Rectal smooth muscle tissue (tissue), 1 donor: ENCODE measurements around the gene SKAP1.
"Not testable (repeated sequence)": the region's sequence is repeated elsewhere in the genome, so short reads cannot be mapped to it uniquely, and the experiment has no call there.

ENCODE experiments used
- H3K27ac ChIP-seq: one replicate; pipeline ENCODE4 v1.7.0; 2013; ENCODE audit warnings: low read depth, low read length, inconsistent platforms
- H3K27me3 ChIP-seq: one replicate; pipeline ENCODE4 v1.7.0; 2013; ENCODE audit warnings: low read length; ENCODE audit not compliant: control insufficient read depth, insufficient read depth
- H3K36me3 ChIP-seq: one replicate; pipeline ENCODE4 v1.7.0; 2013; ENCODE audit warnings: low read length; ENCODE audit not compliant: control insufficient read depth, insufficient read depth
- H3K4me1 ChIP-seq: one replicate; pipeline ENCODE4 v1.7.0; 2013; ENCODE audit warnings: low read length; ENCODE audit not compliant: control insufficient read depth, insufficient read depth
- H3K4me3 ChIP-seq: one replicate; pipeline ENCODE4 v1.7.0; 2013; ENCODE audit warnings: low read length
- H3K9ac ChIP-seq: one replicate; pipeline ENCODE4 v1.7.0; 2013; ENCODE audit warnings: low read length

The SKAP1 gene

DNA sequence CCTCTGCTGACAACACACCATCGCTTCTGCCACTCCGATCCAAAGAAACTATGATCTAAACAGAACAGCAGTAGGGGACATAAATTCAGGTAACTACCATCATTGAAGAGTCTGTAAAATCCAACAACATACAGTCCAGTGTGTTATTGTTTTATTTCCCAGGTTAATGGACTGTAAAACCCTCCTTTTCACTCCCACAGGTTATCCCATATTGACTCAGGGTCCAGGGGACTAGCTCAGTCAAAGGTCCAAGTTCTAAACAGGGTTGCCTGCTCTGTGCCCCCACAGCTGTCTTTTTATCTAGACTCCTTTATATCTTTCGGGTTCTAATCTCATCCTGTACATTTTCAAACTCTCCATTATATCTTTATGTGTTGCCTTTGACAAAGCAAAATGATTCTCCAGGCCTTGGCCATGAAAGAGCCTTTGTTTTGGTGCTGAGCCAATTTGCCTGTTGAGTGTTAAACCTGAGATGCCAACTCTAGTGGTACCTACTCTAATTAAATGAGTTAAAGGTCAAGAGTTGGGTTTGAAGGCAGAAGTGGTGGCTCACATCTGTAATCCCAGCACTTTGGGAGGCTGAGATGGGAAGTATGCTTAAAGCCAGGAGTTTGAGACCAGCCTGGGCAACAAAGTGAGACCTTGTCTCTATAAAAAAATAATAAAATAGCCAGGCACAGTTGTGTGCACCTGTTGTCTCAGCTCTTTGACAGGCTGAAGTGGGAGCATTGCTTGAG lies 242.0 kb downstream of the SKAP1 start:
- Histone ChIP-seq H3K36me3 (no peaks in the 10 kb centered on the region), H3K4me3 (no peak overlapping the region), H3K9ac (no peak overlapping the region), H3K4me1 (no peaks in the 10 kb centered on the region), H3K27me3 (no peaks in the 10 kb centered on the region), H3K27ac (no peak overlapping the region)

DNA sequence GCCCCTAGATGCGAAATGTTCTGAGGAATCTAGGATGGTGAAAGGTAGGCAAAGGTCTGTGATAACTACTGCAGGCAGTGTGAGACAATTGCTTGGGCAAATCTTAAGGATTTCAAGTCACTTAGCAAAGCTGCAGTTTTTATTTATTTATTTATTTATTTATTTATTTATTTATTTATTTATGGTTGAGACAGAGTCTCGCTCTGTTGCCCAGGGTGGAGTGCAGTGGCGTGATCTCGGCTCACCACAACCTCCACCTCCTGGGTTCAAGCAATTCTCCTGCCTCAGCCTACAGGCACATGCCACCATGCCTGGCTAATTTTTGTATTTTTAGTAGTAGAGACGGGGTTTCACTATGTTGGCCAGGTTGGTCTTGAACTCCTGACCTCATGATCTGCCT lies 243.7 kb downstream of the SKAP1 start:
- not testable (repeated sequence) for H3K27me3 ChIP-seq, H3K4me3 ChIP-seq

DNA sequence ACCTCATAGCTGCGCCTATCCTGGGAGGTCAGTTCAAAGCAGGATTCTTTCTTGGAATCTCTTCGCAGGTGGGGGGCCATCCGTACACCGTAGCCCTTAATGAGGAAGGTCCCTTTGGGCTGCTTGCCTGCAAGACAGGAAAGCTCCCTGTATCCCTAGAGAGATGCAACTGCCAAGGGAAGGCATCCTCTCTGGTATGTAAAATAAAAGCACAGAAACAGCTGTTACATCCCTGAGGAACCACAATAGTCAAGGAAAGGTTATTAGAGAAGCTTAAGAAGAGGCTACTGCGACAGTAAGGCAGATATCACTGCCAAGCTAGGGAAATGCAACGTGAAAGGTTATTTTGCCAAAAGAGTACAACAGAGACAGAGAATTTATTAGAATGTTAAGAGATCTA lies 245.3 kb downstream of the SKAP1 start:
- no peak overlapping the region for H3K9ac ChIP-seq
- no peaks in the 10 kb centered on the region for H3K36me3 ChIP-seq
- H3K27ac ChIP-seq, result no peak overlapping the region
- H3K4me1 ChIP-seq, result no peaks in the 10 kb centered on the region
- no peak overlapping the region for H3K4me3 ChIP-seq
- peaks cover 2% of the 10 kb centered on the region for H3K27me3 ChIP-seq

More for the DNA sequence above, 243.7 kb downstream of the SKAP1 start:
- not testable (repeated sequence) for H3K27ac ChIP-seq, H3K36me3 ChIP-seq, H3K9ac ChIP-seq, H3K4me1 ChIP-seq

DNA sequence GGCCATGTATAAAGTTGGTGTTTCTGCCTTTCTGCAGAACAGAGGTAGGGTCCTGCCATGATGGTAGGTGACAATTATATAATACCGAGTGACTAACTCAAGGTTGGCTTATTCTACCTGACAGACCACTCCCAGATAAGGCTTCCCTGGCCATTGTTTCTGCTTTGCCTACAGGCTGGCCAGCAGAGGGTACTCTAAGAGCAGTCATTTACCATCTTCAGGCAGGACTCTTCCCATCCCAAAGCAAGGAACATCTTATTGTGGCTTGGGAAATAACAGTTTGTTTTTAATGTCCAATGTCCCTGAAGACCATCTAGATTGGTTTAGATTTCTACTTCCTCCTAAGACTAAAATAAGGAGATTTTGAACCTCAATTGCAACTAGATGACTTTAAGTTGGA lies 248.4 kb downstream of the SKAP1 start:
- no peak overlapping the region for H3K4me3 ChIP-seq
- H3K4me1 ChIP-seq, result no peaks in the 10 kb centered on the region
- H3K36me3 ChIP-seq, result no peaks in the 10 kb centered on the region
- peaks cover 2% of the 10 kb centered on the region for H3K27me3 ChIP-seq
- no peak overlapping the region for H3K27ac ChIP-seq
- no peak overlapping the region for H3K9ac ChIP-seq

DNA sequence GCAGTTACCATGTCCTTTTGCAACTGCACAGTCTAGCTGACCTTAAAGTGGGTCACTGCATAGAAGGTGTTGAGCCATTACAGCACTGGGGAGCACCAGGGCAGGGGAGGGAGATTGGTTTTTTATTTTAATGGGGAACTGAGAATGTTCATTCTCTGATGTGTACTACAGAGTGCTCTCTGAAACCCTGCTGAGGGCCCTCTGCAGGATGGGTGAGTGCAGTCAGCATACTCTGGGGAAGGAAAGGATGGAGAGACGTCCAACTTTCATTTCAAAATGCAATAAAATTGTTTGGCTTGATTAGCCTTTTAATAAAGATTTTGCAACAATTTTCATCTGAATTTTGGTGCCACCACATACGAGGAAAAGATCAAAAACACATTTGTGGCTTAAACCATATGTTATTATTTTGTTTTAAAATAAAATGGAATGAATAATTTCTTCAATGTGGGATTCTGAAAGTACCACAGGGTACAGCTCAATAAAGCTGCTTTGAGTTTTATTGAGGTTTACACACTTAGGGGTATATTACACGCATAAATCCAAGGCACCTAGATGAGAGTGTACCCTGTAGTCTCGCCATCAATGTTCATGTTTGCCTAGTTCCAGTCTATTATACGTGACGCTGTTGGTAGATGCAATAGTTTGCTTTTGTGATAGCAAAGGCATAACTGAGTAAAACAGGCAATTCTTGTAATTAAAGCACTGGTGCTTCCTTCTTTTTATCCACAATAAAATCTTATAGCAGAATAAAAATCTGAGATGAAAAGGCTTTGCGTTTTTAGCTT lies 249.0 kb downstream of the SKAP1 start:
- Histone ChIP-seq H3K27me3 (peaks cover 2% of the 10 kb centered on the region), H3K36me3 (no peaks in the 10 kb centered on the region), H3K4me3 (no peak overlapping the region), H3K4me1 (no peaks in the 10 kb centered on the region), H3K27ac (no peak overlapping the region), H3K9ac (no peak overlapping the region)

DNA sequence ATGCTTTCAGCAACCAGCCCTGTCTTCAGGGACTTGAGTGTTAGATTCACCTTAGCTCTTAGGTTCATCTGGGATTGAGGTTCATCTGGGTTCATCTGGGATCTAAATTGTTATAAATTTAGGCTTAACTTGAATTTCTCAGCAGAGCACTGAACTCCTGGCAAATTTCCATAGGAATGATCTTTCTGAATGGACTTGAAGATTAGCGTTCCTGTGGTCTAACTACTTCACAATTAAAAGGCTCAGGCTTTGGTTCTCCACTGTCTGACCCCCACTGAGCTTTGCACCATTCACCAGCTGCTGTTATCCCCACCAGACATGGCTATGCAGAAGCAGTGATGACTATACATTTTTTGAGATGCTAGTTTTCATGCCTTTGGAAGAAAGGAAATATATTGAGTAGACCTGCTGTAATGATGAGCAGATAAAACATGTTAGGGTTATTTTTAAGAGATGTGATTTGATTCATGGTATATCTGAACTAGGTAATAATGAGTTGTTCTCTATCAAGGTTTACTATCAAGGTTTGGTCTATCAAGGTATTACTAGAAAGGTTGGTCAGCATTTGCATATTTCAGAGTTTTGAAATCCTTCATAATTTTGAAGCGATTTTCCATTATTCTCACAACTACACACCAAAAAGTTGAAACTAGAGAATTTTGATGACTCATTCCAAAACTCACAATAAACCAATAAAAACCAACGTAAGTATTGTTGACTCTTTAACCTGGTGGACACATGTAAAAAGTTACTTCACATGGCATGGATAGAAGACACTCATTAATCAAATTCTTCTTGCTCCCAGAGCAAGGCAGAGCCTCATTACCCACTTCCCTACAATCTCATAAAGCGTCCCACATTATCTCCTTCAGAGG lies 250.7 kb downstream of the SKAP1 start:
- Histone ChIP-seq H3K36me3 (no peaks in the 10 kb centered on the region), H3K4me1 (no peaks in the 10 kb centered on the region), H3K4me3 (no peak overlapping the region), H3K27me3 (peaks cover 2% of the 10 kb centered on the region), H3K9ac (no peak overlapping the region), H3K27ac (no peak overlapping the region)

DNA sequence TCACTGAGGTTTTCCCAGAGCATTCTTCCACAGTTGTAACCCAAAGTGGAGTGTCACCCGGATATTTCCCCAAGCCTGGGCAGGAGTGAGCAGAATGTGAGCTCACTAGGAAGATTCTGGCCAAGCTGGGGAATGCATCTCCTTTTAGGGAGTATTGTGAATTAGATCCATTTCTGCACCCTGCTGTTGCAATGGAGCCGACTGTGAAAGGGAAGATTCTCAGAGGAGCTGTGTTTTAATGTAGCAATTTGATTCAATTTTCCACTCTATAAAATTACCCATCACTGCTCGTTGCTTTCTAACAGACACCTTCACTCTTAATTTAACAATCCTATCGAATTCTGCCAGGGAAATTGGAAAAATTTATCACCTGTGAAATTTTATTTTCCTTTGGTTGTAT lies 251.7 kb downstream of the SKAP1 start:
- Histone ChIP-seq H3K4me1 (no peaks in the 10 kb centered on the region), H3K36me3 (no peaks in the 10 kb centered on the region), H3K9ac (no peak overlapping the region), H3K27me3 (peaks cover 2% of the 10 kb centered on the region), H3K27ac (no peak overlapping the region), H3K4me3 (no peak overlapping the region)

DNA sequence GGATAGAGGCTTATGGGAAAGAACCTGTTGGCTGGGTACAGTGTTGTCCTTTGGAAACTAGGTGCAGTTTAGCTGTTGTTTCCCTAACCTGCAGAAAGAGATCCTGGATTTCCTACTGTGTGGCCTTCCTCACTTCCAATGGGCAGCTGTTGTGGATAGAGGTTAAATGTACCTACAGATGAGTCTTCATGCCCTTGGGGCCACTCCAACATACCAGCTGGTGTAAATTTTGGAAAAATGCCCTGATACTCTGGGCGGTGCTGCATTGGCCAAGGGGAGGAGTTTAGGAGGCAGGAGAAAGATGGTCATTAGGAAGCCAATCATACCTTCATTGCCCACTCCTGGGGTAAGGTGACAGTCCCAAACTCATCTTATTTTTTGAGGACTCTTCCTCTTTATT lies 252.2 kb downstream of the SKAP1 start:
- no peak overlapping the region for H3K4me3 ChIP-seq
- H3K36me3 ChIP-seq, result no peaks in the 10 kb centered on the region
- no peak overlapping the region for H3K27ac ChIP-seq
- H3K9ac ChIP-seq, result no peak overlapping the region
- peaks cover 2% of the 10 kb centered on the region for H3K27me3 ChIP-seq
- no peaks in the 10 kb centered on the region for H3K4me1 ChIP-seq

DNA sequence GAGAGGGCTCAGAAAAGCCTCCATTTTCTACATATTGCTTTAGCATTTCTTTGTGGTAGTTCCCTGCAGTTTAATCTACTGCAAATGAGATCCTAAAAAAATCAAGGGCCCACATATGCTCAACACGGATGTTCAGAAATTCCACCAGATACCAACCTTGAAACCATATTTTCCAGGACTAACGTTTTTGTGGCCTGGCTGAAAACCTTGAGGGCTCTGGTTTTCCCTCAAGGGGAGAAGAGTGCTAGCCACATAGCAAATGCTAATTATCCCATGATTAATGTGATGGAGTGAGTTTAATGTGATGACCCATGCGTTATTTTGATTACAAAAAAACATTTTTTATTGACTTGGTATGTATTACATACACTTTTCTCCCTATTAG lies 253.6 kb downstream of the SKAP1 start:
- Histone ChIP-seq H3K27me3 (peaks cover 2% of the 10 kb centered on the region), H3K36me3 (no peaks in the 10 kb centered on the region), H3K9ac (no peak overlapping the region), H3K27ac (no peak overlapping the region), H3K4me1 (no peaks in the 10 kb centered on the region), H3K4me3 (no peak overlapping the region)

DNA sequence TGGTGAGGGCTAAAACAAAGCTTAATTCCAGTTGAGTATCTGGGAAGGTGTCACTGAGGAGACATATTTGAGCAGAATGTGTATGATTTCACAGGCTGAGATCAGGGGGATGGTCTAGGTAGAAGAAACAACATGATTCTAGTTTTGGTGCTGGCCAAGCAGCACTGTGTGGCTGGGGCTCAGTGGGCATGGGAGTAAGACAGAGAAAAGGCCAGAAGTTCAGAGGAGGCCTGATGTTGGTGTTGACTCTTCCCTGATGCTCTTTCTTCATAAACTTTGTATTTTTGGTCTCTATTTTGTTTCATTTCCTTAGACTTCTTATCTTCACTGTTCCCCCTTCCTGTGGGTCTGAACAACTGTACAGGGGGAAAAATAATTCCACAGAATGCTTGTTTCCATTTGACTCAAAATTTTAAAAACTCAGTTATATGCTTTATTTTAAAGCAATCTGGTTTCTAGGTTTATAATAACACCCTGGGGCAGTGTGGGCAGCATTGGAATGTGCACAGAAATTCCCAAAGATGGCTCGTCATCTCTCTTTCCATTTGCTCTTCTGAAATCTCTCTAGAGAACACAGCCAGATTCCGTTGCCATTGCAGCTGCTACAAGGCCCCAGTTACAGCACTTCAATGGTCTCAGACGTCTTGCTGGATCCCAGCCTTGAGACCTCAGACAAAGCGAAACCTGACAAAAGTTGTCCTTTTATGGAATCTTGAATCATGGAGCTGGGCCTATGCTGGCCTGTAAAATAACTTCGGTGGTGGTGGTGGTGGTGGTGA lies 254.1 kb downstream of the SKAP1 start:
- H3K4me3 ChIP-seq, result no peak overlapping the region
- no peaks in the 10 kb centered on the region for H3K4me1 ChIP-seq
- H3K36me3 ChIP-seq, result no peaks in the 10 kb centered on the region
- H3K27ac ChIP-seq, result no peak overlapping the region
- peaks cover 2% of the 10 kb centered on the region for H3K27me3 ChIP-seq
- H3K9ac ChIP-seq, result no peak overlapping the region

DNA sequence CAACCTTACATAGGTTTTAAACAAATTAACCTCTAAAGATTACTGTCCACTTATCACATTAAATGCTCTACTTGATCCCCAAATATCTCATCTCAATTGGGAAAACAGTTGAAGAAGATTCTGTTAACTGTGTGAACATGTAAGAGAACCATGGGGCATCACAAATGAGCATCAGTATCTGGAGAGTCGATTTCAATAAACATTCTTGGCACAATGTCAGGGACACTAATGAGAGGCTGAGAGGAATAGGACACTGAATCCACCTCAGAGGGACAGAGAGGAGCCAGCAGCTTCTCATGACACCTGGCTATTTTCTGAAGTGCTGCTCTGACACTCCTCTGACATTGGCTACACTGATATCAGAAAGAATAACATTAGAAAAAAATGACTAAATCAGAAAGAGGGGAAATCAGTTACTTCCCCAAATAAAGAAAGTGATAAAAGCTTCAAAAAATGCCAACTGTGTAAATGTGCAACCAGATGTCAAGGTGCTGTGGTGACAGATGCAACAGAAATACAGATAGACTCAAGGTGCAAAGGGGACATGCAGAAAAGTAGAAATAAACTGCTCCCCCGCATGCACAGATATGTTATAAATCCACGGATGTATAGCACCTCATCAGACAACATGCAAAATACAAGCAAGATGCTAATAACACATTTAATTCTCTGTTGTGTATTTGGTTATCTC lies 255.0 kb downstream of the SKAP1 start:
- no peaks in the 10 kb centered on the region for H3K27me3 ChIP-seq
- H3K36me3 ChIP-seq, result no peaks in the 10 kb centered on the region
- no peak overlapping the region for H3K4me3 ChIP-seq

More for the DNA sequence above, 255.0 kb downstream of the SKAP1 start:
- Histone ChIP-seq H3K9ac (no peak overlapping the region), H3K4me1 (no peaks in the 10 kb centered on the region), H3K27ac (no peak overlapping the region)
